ENCODE measurements around the gene BCOR. TPM values are rescaled to one million over a fixed set of nuclear protein-coding genes. Genes with fewer than 3 reads are reported as not detected.

Gene BCOR
- total and polyA plus RNA-seq, 9 of the 15 experiments (the other 6 are each of a cell fraction or from before 2014, with no cell fraction given) = 27.5 to 113 (median 37.6) TPM

- TF ChIP-seq TFE3 (CRISPR knock-in tag; IDR thresholded peaks at IDR 0.05) = no peak
- TF ChIP-seq ZSCAN32 (CRISPR knock-in tag; IDR thresholded peaks at IDR 0.05) = no peak
- 0 out of 2 replicates have a peak, but pooled peaks have one; percentile 24 for TF ChIP-seq ZNF589 (CRISPR knock-in tag; IDR thresholded peaks at IDR 0.05; ENCODE audit: low read depth)
- TF ChIP-seq THRB (CRISPR knock-in tag; conservative IDR thresholded peaks at IDR 0.05) = no peak
- TF ChIP-seq ZNF592 (IDR thresholded peaks at IDR 0.05) = peak; percentile 77
- no peak for TF ChIP-seq ZNF134 (CRISPR knock-in tag; conservative IDR thresholded peaks at IDR 0.05)
- TF ChIP-seq NCOR1 (IDR thresholded peaks at IDR 0.05) = peak; percentile 52
- 0 out of 4 replicates have a peak, but pooled peaks of 1 of the 2 experiments have one; percentile 17 for TF ChIP-seq MNT (conservative IDR thresholded peaks at IDR 0.05)
- peak; percentile 73 for TF ChIP-seq NFIC (IDR thresholded peaks at IDR 0.05)
- no peak for TF ChIP-seq ARID4B (CRISPR knock-in tag; IDR thresholded peaks at IDR 0.05)
- no peak for TF ChIP-seq CBX8 (IDR thresholded peaks at IDR 0.05; ENCODE audit: borderline replicate concordance, extremely low read depth, low read depth, low read length, poor library complexity, severe bottlenecking)
- no peak for TF ChIP-seq ZNF263 (CRISPR knock-in tag; IDR thresholded peaks at IDR 0.05; ENCODE audit: borderline replicate concordance)
- peak; percentile 72 for TF ChIP-seq NFE2 (IDR thresholded peaks at IDR 0.05; ENCODE audit: low read depth)
- TF ChIP-seq PPARD (CRISPR knock-in tag; IDR thresholded peaks at IDR 0.05) = no peak
Measured at GRCh38 chrX:40132751-40133150, 35.0 kb upstream of the BCOR start (continued).
